ENCODE results near the gene CCDC149. TPM values are rescaled to one million over a fixed set of nuclear protein-coding genes. Genes with fewer than 3 reads are reported as not detected.

CCDC149 gene
- total and polyA plus RNA-seq, 8 donors: 18.8 to 26.1 (median 22.0) TPM

- H3K27ac ChIP-seq: no peak overlapping the region
- H3K27me3 ChIP-seq: no peaks in the 10 kb centered on the region
- H3K4me1 ChIP-seq: peaks cover 0 to 3% of the 10 kb centered on the region in 2 donors
- DNase-seq (no peak), ATAC-seq (peak; percentile 53)
- H3K36me3 ChIP-seq: no peaks in the 10 kb centered on the region
- intact Hi-C loops (cut with DNase I): no loop called here
- no peak overlapping the region for H3K4me3 ChIP-seq
- TF ChIP-seq CTCF (IDR thresholded peaks at IDR 0.05): no peak
- no peaks in the 10 kb centered on the region for H3K9me3 ChIP-seq
Observed at GRCh38 chr4:24850674-24851073, 62.2 kb downstream of the CCDC149 start.

DNA sequence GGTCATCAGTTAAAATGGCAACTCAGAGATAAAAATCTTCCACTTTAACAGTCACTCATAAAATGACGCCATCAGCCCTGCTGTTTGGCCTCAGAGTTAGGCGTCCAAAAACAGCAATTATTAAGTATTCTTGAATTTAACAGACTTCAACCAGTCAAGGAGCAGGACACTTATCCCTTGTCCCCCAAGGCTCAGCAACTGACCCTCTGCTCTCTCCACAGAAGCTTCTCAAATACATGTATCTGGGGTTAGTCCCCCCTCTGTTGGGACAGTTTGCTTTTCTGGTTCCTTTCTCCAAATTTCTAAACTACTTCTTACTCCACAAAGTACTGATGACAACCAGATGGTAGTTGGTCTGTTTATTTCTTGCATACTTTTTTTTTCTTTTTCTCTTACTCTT is 63.1 kb downstream of the CCDC149 start:
- H3K36me3 ChIP-seq: no peaks in the 10 kb centered on the region
- no peak for DNase-seq
- intact Hi-C loops (cut with DNase I): no loop called here
- no peak for TF ChIP-seq CTCF (IDR thresholded peaks at IDR 0.05)
- no peaks in the 10 kb centered on the region for H3K9me3 ChIP-seq
- peak overlapping the region in 1 of 2 donors; percentile 15 for H3K27ac ChIP-seq
- no peak for ATAC-seq
- H3K4me1 ChIP-seq: peaks cover 0 to 3% of the 10 kb centered on the region in 2 donors
- H3K4me3 ChIP-seq: no peak overlapping the region
- H3K27me3 ChIP-seq: no peaks in the 10 kb centered on the region

DNA sequence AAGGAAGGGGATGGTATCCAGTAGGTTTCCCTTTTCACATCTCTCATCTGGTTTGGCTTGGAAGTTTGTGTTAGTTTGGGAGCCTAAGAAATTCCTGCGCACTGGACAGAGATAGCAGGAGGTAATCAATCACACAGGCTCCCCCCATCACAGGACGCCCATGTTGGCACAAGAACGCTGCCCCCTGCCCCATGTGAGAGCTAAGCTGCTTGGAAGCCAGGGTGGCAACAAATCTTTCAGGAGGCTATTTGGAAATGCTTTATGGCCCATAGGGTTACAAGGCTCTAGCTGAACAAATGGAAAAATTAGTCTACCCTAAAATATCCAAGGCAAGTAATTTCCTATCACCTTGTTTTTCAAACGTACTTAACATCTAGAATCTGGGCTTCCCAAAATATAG is 63.5 kb downstream of the CCDC149 start:
- ATAC-seq (no peak), DNase-seq (no peak)
- no peaks in the 10 kb centered on the region for H3K36me3 ChIP-seq
- no peak overlapping the region for H3K4me3 ChIP-seq
- no peaks in the 10 kb centered on the region for H3K9me3 ChIP-seq
- peaks cover 0 to 3% of the 10 kb centered on the region in 2 donors for H3K4me1 ChIP-seq
- H3K27me3 ChIP-seq: no peaks in the 10 kb centered on the region
- no peak for TF ChIP-seq CTCF (IDR thresholded peaks at IDR 0.05)
- intact Hi-C loops (cut with DNase I): no loop called here
- peak overlapping the region in 1 of 2 donors; percentile 15 for H3K27ac ChIP-seq

- Histone ChIP-seq H3K4me1 (no peaks in the 10 kb centered on the region), H3K4me3 (no peak overlapping the region), H3K27me3 (no peaks in the 10 kb centered on the region), H3K9me3 (no peaks in the 10 kb centered on the region), H3K36me3 (no peaks in the 10 kb centered on the region), H3K27ac (no peak overlapping the region)
- DNase-seq: no peak
- no peak for ATAC-seq
- TF ChIP-seq CTCF (IDR thresholded peaks at IDR 0.05): no peak
- intact Hi-C loops (cut with DNase I): no loop called here
Observed at GRCh38 chr4:24846716-24847115, 66.1 kb downstream of the CCDC149 start.

- no peaks in the 10 kb centered on the region for H3K9me3 ChIP-seq
- H3K4me3 ChIP-seq: no peak overlapping the region
- no peaks in the 10 kb centered on the region for H3K36me3 ChIP-seq
- no peak overlapping the region for H3K27ac ChIP-seq
- ATAC-seq: no peak
- H3K27me3 ChIP-seq: no peaks in the 10 kb centered on the region
- no peaks in the 10 kb centered on the region for H3K4me1 ChIP-seq
- DNase-seq: no peak
- intact Hi-C loops (cut with DNase I): no loop called here
- TF ChIP-seq CTCF (IDR thresholded peaks at IDR 0.05): no peak
Observed at GRCh38 chr4:24845902-24846301, 66.9 kb downstream of the CCDC149 start.

Measured in left lung (tissue), 10 donors.